ENCODE results near the gene C1QTNF12.
A peak's percentile ranks its signal among the peaks of the same experiment; 100 is the strongest.

Gene C1QTNF12

DNA sequence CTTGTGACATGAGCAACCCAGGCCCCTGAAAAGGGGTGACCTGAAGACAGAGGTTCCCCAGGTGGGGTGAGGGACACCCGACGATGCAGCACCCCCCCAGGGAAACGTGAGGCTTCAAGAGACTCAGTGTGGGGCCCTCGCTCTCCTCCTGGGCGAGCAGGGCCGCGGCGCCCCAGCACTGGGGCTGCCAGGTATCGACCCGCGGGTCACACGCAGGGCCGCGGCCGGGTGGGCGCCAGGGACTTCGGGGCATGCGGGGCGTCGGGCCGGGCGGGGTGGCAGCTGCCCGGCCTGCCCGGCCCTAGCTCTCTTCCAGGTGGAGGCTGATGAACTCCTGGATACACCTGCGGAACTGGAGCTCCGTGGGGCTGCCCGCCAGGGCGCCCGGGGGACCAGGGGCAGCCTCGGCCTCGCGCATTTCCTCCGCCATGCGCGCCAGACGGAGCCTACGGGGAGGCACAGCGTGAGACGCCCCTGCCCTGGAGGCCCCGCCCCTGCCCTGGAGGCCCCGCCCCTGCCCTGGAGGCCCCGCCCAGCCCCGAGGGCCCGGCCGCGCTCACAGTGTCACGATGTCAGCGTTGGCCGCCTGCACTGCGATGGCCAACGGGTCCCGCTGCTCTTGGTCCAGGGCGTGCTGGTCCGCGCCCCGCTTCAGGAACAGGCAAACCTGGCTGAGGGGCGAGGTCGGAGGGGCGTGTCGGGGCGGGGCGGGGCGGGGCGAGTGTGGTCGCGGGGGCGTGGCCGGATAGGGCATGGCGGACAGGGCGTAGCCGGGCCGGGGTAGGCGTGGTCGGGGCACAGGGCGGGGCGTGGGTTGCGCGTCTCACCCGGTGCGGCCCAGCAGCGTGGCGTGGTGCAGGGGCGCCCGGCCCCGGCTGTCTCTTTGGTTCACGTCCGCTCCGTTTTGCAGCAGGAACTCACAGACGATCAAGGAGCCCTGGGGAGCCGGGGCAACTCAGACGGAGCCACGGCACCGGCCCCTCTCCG lies 47.0 kb upstream of the C1QTNF12 start:
- Histone ChIP-seq H3K4me2 (no peak overlapping the region), H3K79me2 (ENCODE audit: insufficient read depth, low read depth) (no peaks in the 10 kb centered on the region), H3K36me3 (ENCODE audit: insufficient read depth) (no peaks in the 10 kb centered on the region), H3K9ac (no peak overlapping the region), H3K27me3 (ENCODE audit: insufficient read depth, low read depth) (peaks cover 15% of the 10 kb centered on the region; the same call in 1 of the 2 replicates), H4K20me1 (ENCODE audit: insufficient read depth) (no peaks in the 10 kb centered on the region), H3K4me3 (IDR thresholded peaks at IDR 0.05; ENCODE audit: insufficient read depth, low read depth, low read length) (no peak overlapping the region), H2AFZ (ENCODE audit: low read depth) (no peak overlapping the region), H3K27ac (no peak overlapping the region), H3K4me1 (ENCODE audit: low read depth, poor library complexity, severe bottlenecking) (peaks cover 22% of the 10 kb centered on the region)
- TF ChIP-seq, protein P1, sequence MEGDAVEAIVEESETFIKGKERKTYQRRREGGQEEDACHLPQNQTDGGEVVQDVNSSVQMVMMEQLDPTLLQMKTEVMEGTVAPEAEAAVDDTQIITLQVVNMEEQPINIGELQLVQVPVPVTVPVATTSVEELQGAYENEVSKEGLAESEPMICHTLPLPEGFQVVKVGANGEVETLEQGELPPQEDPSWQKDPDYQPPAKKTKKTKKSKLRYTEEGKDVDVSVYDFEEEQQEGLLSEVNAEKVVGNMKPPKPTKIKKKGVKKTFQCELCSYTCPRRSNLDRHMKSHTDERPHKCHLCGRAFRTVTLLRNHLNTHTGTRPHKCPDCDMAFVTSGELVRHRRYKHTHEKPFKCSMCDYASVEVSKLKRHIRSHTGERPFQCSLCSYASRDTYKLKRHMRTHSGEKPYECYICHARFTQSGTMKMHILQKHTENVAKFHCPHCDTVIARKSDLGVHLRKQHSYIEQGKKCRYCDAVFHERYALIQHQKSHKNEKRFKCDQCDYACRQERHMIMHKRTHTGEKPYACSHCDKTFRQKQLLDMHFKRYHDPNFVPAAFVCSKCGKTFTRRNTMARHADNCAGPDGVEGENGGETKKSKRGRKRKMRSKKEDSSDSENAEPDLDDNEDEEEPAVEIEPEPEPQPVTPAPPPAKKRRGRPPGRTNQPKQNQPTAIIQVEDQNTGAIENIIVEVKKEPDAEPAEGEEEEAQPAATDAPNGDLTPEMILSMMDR (conservative IDR thresholded peaks at IDR 0.05; ENCODE audit: low read depth, low read length), result no peak

DNA sequence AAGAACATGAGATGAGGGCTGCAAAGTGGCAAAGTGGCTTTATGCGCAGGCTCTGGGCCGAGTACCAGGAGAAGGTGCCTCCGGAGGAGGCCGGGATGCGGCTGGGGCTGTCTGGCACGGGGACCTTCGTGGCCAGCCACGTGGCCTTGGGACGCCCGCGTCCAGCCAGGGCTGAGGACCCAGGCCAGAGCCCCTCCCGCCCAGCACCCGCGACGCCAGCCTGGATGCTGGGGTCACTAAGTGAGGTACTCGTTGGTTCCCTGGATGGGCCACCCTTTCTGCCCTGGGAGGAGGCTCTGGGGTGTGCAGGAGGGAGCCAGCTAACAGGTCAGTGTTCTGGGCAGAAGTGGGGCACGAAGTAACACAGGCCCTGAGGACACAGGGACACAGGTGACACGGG lies 46.3 kb upstream of the C1QTNF12 start:
- H3K4me1 ChIP-seq (ENCODE audit: low read depth, poor library complexity, severe bottlenecking), result peaks cover 22% of the 10 kb centered on the region
- no peak overlapping the region for H3K4me3 ChIP-seq (IDR thresholded peaks at IDR 0.05; ENCODE audit: insufficient read depth, low read depth, low read length)
- peaks cover 15% of the 10 kb centered on the region; the same call in 1 of the 2 replicates for H3K27me3 ChIP-seq (ENCODE audit: insufficient read depth, low read depth)
- no peaks in the 10 kb centered on the region for H3K36me3 ChIP-seq (ENCODE audit: insufficient read depth)
- H3K79me2 ChIP-seq (ENCODE audit: insufficient read depth, low read depth), result no peaks in the 10 kb centered on the region
- H2AFZ ChIP-seq (ENCODE audit: low read depth), result no peak overlapping the region
- H3K9ac ChIP-seq, result no peak overlapping the region
- H3K27ac ChIP-seq, result no peak overlapping the region
- no peaks in the 10 kb centered on the region for H4K20me1 ChIP-seq (ENCODE audit: insufficient read depth)
- TF ChIP-seq, protein P1 (conservative IDR thresholded peaks at IDR 0.05; ENCODE audit: low read depth, low read length), result no peak
- no peak overlapping the region for H3K4me2 ChIP-seq

GRCh38 chr1:1292442-1292779 lies 45.9 kb upstream of the C1QTNF12 start:
- H3K9ac ChIP-seq, result no peak overlapping the region
- no peaks in the 10 kb centered on the region for H3K79me2 ChIP-seq (ENCODE audit: insufficient read depth, low read depth)
- H3K4me2 ChIP-seq, result no peak overlapping the region
- no peaks in the 10 kb centered on the region for H4K20me1 ChIP-seq (ENCODE audit: insufficient read depth)
- H3K4me1 ChIP-seq (ENCODE audit: low read depth, poor library complexity, severe bottlenecking), result peaks cover 22% of the 10 kb centered on the region
- no peak overlapping the region for H3K27ac ChIP-seq
- no peaks in the 10 kb centered on the region for H3K36me3 ChIP-seq (ENCODE audit: insufficient read depth)
- no peak overlapping the region for H3K4me3 ChIP-seq (IDR thresholded peaks at IDR 0.05; ENCODE audit: insufficient read depth, low read depth, low read length)
- peaks cover 19% of the 10 kb centered on the region; the same call in 1 of the 2 replicates for H3K27me3 ChIP-seq (ENCODE audit: insufficient read depth, low read depth)
- TF ChIP-seq, protein P1 (conservative IDR thresholded peaks at IDR 0.05; ENCODE audit: low read depth, low read length), result no peak
- H2AFZ ChIP-seq (ENCODE audit: low read depth), result no peak overlapping the region

DNA sequence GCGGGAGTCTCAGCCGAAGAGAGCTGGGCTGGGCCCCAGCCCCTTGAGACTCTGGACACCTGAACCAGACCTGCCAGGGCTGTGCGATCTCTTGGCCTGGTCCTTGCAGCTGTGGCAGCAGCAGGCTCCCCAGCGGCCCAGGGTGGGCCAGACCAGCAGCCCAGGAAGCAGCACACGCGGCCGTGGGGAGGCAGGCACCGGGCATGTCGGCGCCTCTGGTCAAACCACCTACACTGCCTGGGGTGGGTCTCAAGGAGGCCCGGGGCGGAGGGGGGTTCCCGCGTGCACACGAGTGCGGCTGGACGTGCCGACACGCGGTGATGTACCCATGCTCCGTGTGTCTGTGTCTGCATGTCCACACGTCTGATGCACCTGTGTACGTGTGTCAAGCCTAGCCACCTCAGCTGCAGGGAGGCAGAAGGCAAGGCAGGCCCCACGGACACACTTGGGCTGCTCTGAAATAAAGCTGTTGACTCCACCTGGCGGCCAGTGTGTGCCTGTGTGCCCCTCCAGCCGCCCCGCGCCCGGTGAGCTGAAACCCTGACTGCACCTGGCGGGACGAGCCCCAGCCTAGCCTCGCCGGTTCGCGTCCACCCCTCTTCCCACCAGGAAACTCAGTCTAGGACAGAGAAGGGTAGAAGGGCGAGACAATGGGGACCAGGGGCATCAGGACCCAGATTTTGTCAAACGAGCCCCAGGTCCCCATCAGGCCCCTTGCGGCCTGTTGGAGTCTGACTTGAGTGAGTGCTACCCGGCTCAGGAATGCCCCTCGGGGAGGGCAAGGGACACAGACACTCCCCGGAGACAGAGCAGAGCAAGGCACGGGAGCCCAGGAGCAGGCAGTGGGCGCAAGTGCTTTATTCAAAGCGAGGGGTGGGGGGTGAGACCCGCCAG lies 45.3 kb upstream of the C1QTNF12 start:
- H3K4me2 ChIP-seq, result peak overlapping the region; percentile 21; the same call in 1 of the 2 replicates

More for the DNA sequence above, 45.3 kb upstream of the C1QTNF12 start:
- Histone ChIP-seq H2AFZ (ENCODE audit: low read depth) (no peak overlapping the region), H3K36me3 (ENCODE audit: insufficient read depth) (no peaks in the 10 kb centered on the region), H3K4me3 (IDR thresholded peaks at IDR 0.05; ENCODE audit: insufficient read depth, low read depth, low read length) (no peak overlapping the region), H3K27ac (no peak overlapping the region), H3K79me2 (ENCODE audit: insufficient read depth, low read depth) (no peaks in the 10 kb centered on the region), H3K4me1 (ENCODE audit: low read depth, poor library complexity, severe bottlenecking) (peaks cover 22% of the 10 kb centered on the region), H4K20me1 (ENCODE audit: insufficient read depth) (no peaks in the 10 kb centered on the region), H3K27me3 (ENCODE audit: insufficient read depth, low read depth) (peaks cover 25% of the 10 kb centered on the region), H3K9ac (no peak overlapping the region)
- TF ChIP-seq, protein P1 (conservative IDR thresholded peaks at IDR 0.05; ENCODE audit: low read depth, low read length), result peak; percentile 78; the same call in 1 of the 2 replicates
